HepG2 (cell line): ENCODE results near the gene ADD2. TPM values are rescaled to one million over a fixed set of nuclear protein-coding genes. Genes with fewer than 3 reads are reported as not detected.

ENCODE experiments used
- BORCS8-MEF2B ChIP-seq: sonication (generic); formaldehyde crosslinking; IDR thresholded peaks from 2 replicates; pipeline ENCODE4 v1.8.0; 2022; ENCODE audit warnings: mild to moderate bottlenecking, missing genetic modification reagents
- CAMTA2 ChIP-seq: sonication (generic); formaldehyde crosslinking; IDR thresholded peaks from 2 replicates; pipeline ENCODE4 v1.4.0; 2020; ENCODE audit warnings: mild to moderate bottlenecking, missing genetic modification reagents, borderline replicate concordance
- ERF ChIP-seq: IDR thresholded peaks from 2 replicates; pipeline ENCODE4 v1.6.1; 2018; ENCODE audit warnings: missing biosample characterization, missing genetic modification reagents
- ETV6 ChIP-seq: sonication (generic); formaldehyde crosslinking; conservative IDR thresholded peaks from 2 replicates; pipeline ENCODE4 v1.4.0; 2020; ENCODE audit warnings: missing genetic modification reagents
- FIP1L1 ChIP-seq: fragments of 200-400 bp; formaldehyde crosslinking; IDR thresholded peaks from 2 replicates; pipeline ENCODE4 v1.6.1; 2018; ENCODE audit warnings: low read depth, mild to moderate bottlenecking, low read length, moderate library complexity, borderline replicate concordance; ENCODE audit not compliant: insufficient read depth
- KDM3A ChIP-seq: IDR thresholded peaks from 2 replicates; pipeline ENCODE4 v1.6.1; 2018; ENCODE audit warnings: low read depth, missing compliant biosample characterization
- MAFG ChIP-seq: sonication (generic); formaldehyde crosslinking; IDR thresholded peaks from 2 replicates; pipeline ENCODE4 v1.5.1; 2020; ENCODE audit warnings: mild to moderate bottlenecking, missing genetic modification reagents
- MATR3 ChIP-seq: sonication (generic); formaldehyde crosslinking; IDR thresholded peaks from 2 replicates; pipeline ENCODE4 v1.4.0; 2020; ENCODE audit warnings: missing genetic modification reagents
- MIXL1 ChIP-seq: IDR thresholded peaks from 2 replicates; pipeline ENCODE4 v1.6.1; 2016
- MTF2 ChIP-seq: sonication (generic); formaldehyde crosslinking; IDR thresholded peaks from 2 replicates; pipeline ENCODE4 v1.5.0; 2020; ENCODE audit warnings: missing genetic modification reagents, borderline replicate concordance
- NR2C2 ChIP-seq: sonication (generic); formaldehyde crosslinking; IDR thresholded peaks from 2 replicates; pipeline ENCODE4 v1.4.0; 2020; ENCODE audit warnings: missing genetic modification reagents, mild to moderate bottlenecking, moderate library complexity, borderline replicate concordance
- NR2F1 ChIP-seq, 2 experiments: fragments of 450-650 bp in 1 of 2; formaldehyde crosslinking in 1 of 2; IDR thresholded peaks; 2 replicates each; pipeline versions ENCODE4 v1.5.0 to v1.6.1; 2016 to 2020; ENCODE audit warnings: mild to moderate bottlenecking in 1 of 2, missing compliant biosample characterization in 1 of 2, missing genetic modification reagents in 1 of 2, moderate library complexity in 1 of 2
- SNAPC2 ChIP-seq: sonication (generic); formaldehyde crosslinking; IDR thresholded peaks from 2 replicates; pipeline ENCODE4 v1.8.1; 2022; ENCODE audit warnings: mild to moderate bottlenecking, missing genetic modification reagents
- SP140L ChIP-seq: sonication (generic); formaldehyde crosslinking; IDR thresholded peaks from 2 replicates; pipeline ENCODE4 v1.4.0; 2020; ENCODE audit warnings: missing genetic modification reagents, borderline replicate concordance
- SUZ12 ChIP-seq: fragments of 150-350 bp; IDR thresholded peaks from 2 replicates; pipeline ENCODE4 v1.6.1; 2014; ENCODE audit warnings: low read depth, low read length
- ZFP36 ChIP-seq: fragments of 150-350 bp; IDR thresholded peaks from 2 replicates; pipeline ENCODE4 v1.6.1; 2018; ENCODE audit warnings: borderline replicate concordance, low read length, low read depth; ENCODE audit not compliant: partially characterized antibody
- ZNF121 ChIP-seq: sonication (generic); formaldehyde crosslinking; IDR thresholded peaks from 2 replicates; pipeline ENCODE4 v1.5.0; 2020; ENCODE audit warnings: mild to moderate bottlenecking, missing genetic modification reagents
- ZNF136 ChIP-seq: sonication (generic); formaldehyde crosslinking; IDR thresholded peaks from 2 replicates; pipeline ENCODE4 v1.8.1; 2022; ENCODE audit warnings: low read depth, mild to moderate bottlenecking, moderate library complexity, missing genetic modification reagents
- ZNF232 ChIP-seq: sonication (generic); formaldehyde crosslinking; IDR thresholded peaks from 2 replicates; pipeline ENCODE4 v1.4.0; 2020; ENCODE audit warnings: missing genetic modification reagents, borderline replicate concordance
- ZNF256 ChIP-seq: sonication (generic); formaldehyde crosslinking; conservative IDR thresholded peaks from 2 replicates; pipeline ENCODE4 v1.4.0; 2020; ENCODE audit warnings: missing genetic modification reagents
- ZNF605 ChIP-seq: sonication (generic); formaldehyde crosslinking; IDR thresholded peaks from 2 replicates; pipeline ENCODE4 v1.8.0; 2022; ENCODE audit warnings: mild to moderate bottlenecking, missing genetic modification reagents
- polyA plus RNA-seq, 8 experiments: library from polyadenylated mRNA; depleted of rRNA in 3 of 8; stranded (reverse) in 7 of 8; unstranded in 1 of 8; fragments of >200 nt; fragmentation: Illumina TruSeq in 4 of 8; extraction: Trizol in 4 of 8; gene quantifications; 2 replicates each; pipeline versions ENCODE4 v1.2.1 to v1.2.3, GENCODE V29; 2011 to 2016; ENCODE audit warnings: low read depth in 4 of 8, missing spikeins in 1 of 8, mixed read lengths in 1 of 8; ENCODE audit not compliant: insufficient read depth in 1 of 8
- total RNA-seq, 5 experiments: library from RNA; depleted of rRNA; stranded (reverse); fragments of >200 nt; fragmentation: Illumina TruSeq; extraction: Trizol; gene quantifications; 2 replicates each; pipeline ENCODE4 v1.2.3, GENCODE V29; 2016; ENCODE audit warnings: low read depth in 1 of 5
- TF ChIP-seq, protein P1 (sequence below): conservative IDR thresholded peaks from 2 replicates; pipeline ENCODE4 v1.6.1; 2018; ENCODE audit warnings: missing genetic modification reagents
- TF ChIP-seq, protein P2 (sequence below): IDR thresholded peaks from 2 replicates; pipeline ENCODE4 v1.6.1; 2012; ENCODE audit warnings: inconsistent platforms
- TF ChIP-seq, protein P3 (sequence below): sonication (generic); formaldehyde crosslinking; IDR thresholded peaks from 2 replicates; pipeline ENCODE4 v1.4.0; 2020; ENCODE audit warnings: mild to moderate bottlenecking, missing genetic modification reagents
- TF ChIP-seq, protein P4 (sequence below): sonication (generic); formaldehyde crosslinking; IDR thresholded peaks from 2 replicates; pipeline ENCODE4 v1.4.0; 2020; ENCODE audit warnings: missing genetic modification reagents

Gene ADD2
- total and polyA plus RNA-seq, 2 of the 13 experiments (the other 11 are each of a cell fraction or from before 2014, with no cell fraction given) = 0.05 to 0.13 TPM

DNA sequence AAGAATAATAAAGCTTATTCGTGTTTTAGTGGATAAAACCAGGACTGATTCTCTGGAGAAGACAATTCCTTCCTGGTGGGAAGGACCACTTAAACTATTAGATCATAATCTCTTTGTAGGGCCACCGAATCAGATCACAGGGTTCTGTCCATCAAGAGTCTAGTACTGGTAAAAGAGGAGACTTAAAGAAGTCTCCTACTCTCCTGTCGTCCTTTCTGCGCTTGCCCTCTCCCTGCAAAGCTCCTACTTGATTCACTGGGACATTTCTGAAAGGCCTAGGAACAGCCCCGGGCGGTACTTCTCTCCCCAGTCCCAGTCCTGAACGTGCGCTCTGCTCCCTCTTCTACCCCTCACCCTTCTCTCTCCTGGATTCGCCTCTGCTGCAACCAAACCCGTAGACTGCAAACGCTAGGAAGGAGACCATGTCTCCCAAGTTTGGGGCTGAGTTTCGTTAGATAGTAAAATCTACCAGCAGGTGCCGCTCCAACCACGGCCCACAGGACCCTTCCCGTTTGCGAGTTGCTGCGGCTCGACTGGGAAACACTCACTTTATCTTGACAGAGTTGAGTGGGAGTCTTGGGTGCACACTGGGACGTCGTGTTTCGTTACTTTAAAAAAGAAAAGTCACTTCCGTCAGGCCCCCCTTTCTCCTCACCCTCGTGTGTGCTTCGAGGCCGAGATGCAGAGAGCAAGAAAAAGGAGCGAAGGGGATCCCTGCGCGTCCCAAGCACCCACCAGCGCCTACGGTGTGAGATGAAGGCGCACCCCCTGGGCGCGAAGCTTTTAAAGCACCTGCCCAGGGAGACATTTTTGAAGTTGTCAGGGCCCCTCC is 21.5 kb upstream of the ADD2 start (continued):
- TF ChIP-seq ERF (CRISPR knock-in tag) (peak; percentile 79; the same call in 1 of the 2 replicates), FIP1L1 (no peak), ZNF136 (CRISPR knock-in tag) (no peak), SUZ12 (no peak), CAMTA2 (CRISPR knock-in tag) (no peak), MIXL1 (CRISPR knock-in tag) (peak; percentile 39; the same call in 1 of the 2 replicates), MTF2 (CRISPR knock-in tag) (0 out of 2 replicates have a peak, but pooled peaks have one; percentile 50), ZFP36 (no peak), ZNF232 (CRISPR knock-in tag) (no peak), NR2C2 (no peak), MAFG (CRISPR knock-in tag) (no peak), ZNF121 (CRISPR knock-in tag) (no peak), BORCS8-MEF2B (CRISPR knock-in tag) (no peak; the same call in 1 of the 2 replicates), ETV6 (CRISPR knock-in tag) (no peak), SP140L (CRISPR knock-in tag) (0 out of 2 replicates have a peak, but pooled peaks have one; percentile 68), ZNF605 (CRISPR knock-in tag) (0 out of 2 replicates have a peak, but pooled peaks have one; percentile 64), KDM3A (0 out of 2 replicates have a peak, but pooled peaks have one; percentile 52), NR2F1 (CRISPR knock-in tag; IDR thresholded peaks at IDR 0.05) (no peak), SNAPC2 (CRISPR knock-in tag) (no peak), MATR3 (no peak), ZNF256 (CRISPR knock-in tag) (no peak)
- TF ChIP-seq, protein P1, sequence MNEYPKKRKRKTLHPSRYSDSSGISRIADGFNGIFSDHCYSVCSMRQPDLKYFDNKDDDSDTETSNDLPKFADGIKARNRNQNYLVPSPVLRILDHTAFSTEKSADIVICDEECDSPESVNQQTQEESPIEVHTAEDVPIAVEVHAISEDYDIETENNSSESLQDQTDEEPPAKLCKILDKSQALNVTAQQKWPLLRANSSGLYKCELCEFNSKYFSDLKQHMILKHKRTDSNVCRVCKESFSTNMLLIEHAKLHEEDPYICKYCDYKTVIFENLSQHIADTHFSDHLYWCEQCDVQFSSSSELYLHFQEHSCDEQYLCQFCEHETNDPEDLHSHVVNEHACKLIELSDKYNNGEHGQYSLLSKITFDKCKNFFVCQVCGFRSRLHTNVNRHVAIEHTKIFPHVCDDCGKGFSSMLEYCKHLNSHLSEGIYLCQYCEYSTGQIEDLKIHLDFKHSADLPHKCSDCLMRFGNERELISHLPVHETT (CRISPR knock-in tag) = no peak
- TF ChIP-seq, protein P2, sequence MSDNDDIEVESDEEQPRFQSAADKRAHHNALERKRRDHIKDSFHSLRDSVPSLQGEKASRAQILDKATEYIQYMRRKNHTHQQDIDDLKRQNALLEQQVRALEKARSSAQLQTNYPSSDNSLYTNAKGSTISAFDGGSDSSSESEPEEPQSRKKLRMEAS = peak; percentile 42; the same call in 1 of the 2 replicates
- TF ChIP-seq, protein P3, sequence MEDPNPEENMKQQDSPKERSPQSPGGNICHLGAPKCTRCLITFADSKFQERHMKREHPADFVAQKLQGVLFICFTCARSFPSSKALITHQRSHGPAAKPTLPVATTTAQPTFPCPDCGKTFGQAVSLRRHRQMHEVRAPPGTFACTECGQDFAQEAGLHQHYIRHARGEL = no peak
- TF ChIP-seq, protein P4, sequence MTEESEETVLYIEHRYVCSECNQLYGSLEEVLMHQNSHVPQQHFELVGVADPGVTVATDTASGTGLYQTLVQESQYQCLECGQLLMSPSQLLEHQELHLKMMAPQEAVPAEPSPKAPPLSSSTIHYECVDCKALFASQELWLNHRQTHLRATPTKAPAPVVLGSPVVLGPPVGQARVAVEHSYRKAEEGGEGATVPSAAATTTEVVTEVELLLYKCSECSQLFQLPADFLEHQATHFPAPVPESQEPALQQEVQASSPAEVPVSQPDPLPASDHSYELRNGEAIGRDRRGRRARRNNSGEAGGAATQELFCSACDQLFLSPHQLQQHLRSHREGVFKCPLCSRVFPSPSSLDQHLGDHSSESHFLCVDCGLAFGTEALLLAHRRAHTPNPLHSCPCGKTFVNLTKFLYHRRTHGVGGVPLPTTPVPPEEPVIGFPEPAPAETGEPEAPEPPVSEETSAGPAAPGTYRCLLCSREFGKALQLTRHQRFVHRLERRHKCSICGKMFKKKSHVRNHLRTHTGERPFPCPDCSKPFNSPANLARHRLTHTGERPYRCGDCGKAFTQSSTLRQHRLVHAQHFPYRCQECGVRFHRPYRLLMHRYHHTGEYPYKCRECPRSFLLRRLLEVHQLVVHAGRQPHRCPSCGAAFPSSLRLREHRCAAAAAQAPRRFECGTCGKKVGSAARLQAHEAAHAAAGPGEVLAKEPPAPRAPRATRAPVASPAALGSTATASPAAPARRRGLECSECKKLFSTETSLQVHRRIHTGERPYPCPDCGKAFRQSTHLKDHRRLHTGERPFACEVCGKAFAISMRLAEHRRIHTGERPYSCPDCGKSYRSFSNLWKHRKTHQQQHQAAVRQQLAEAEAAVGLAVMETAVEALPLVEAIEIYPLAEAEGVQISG (CRISPR knock-in tag) = peak; percentile 27; the same call in 1 of the 2 replicates
